Measurements from ENCODE around the gene FBN3. TPM values are rescaled to one million over a fixed set of nuclear protein-coding genes. Genes with fewer than 3 reads are reported as not detected.

FBN3 gene
- total and polyA plus RNA-seq, 8 donors = 0.08 to 0.55 TPM; not detected in 6

GRCh38 chr19:8085598-8086408 lies 63.6 kb downstream of the FBN3 start:
- Histone ChIP-seq H3K27ac (no peak overlapping the region), H3K36me3 (no peaks in the 10 kb centered on the region), H3K27me3 (peaks cover 0 to 27% (median 0%) of the 10 kb centered on the region in 3 donors), H3K9me3 (peaks cover 0 to 10% (median 0%) of the 10 kb centered on the region in 4 donors), H3K4me1 (no peaks in the 10 kb centered on the region), H3K4me3 (no peak overlapping the region)
- intact Hi-C loops (cut with DNase I; ENCODE audit: low total_unique reads) = no loop called here
- no peak for TF ChIP-seq EP300 (IDR thresholded peaks at IDR 0.05)
- TF ChIP-seq POLR2A (IDR thresholded peaks at IDR 0.05) = no peak
- TF ChIP-seq CTCF (IDR thresholded peaks at IDR 0.05) = no peak
- no peak for TF ChIP-seq POLR2AphosphoS5 (IDR thresholded peaks at IDR 0.05)
- 32 to 58% (median 43%) methylated on average over 20 of the region's 20 CpGs for WGBS, 5 donors
- peak in 1 of 2 donors; percentile 76 for DNase-seq

- Histone ChIP-seq H3K36me3 (no peaks in the 10 kb centered on the region), H3K9me3 (no peaks in the 10 kb centered on the region), H3K4me3 (no peak overlapping the region), H3K27me3 (peaks cover 0 to 18% (median 0%) of the 10 kb centered on the region in 3 donors), H3K27ac (no peak overlapping the region), H3K4me1 (no peaks in the 10 kb centered on the region)
- WGBS, 5 donors = 85 to 91% (median 90%) methylated on average over 9 to 13 of the region's 13 CpGs
- intact Hi-C loops (cut with DNase I; ENCODE audit: low total_unique reads) = no loop called here
- no peak for TF ChIP-seq EP300 (IDR thresholded peaks at IDR 0.05)
- TF ChIP-seq POLR2A (IDR thresholded peaks at IDR 0.05) = no peak
- TF ChIP-seq CTCF (IDR thresholded peaks at IDR 0.05) = no peak
- TF ChIP-seq POLR2AphosphoS5 (IDR thresholded peaks at IDR 0.05) = no peak
- DNase-seq = no peak
These were observed 65.2 kb downstream of the FBN3 start for GRCh38 chr19:8084152-8084551.

- Histone ChIP-seq H3K27me3 (peaks cover 0 to 18% (median 0%) of the 10 kb centered on the region in 3 donors), H3K36me3 (no peaks in the 10 kb centered on the region), H3K4me3 (no peak overlapping the region), H3K27ac (no peak overlapping the region), H3K9me3 (no peaks in the 10 kb centered on the region), H3K4me1 (no peaks in the 10 kb centered on the region)
- intact Hi-C loops (cut with DNase I; ENCODE audit: low total_unique reads) = no loop called here
- TF ChIP-seq EP300 (IDR thresholded peaks at IDR 0.05) = no peak
- TF ChIP-seq POLR2A (IDR thresholded peaks at IDR 0.05) = no peak
- 78 to 91% (median 83%) methylated on average over 10 to 12 of the region's 12 CpGs for WGBS, 5 donors
- no peak for DNase-seq
These were observed 66.3 kb downstream of the FBN3 start for GRCh38 chr19:8083141-8083540.

GRCh38 chr19:8081569-8082550 lies 67.5 kb downstream of the FBN3 start:
- H3K36me3 ChIP-seq = no peaks in the 10 kb centered on the region
- intact Hi-C loops (cut with DNase I; ENCODE audit: low total_unique reads) = no loop called here
- H3K27me3 ChIP-seq = peaks cover 0 to 14% (median 0%) of the 10 kb centered on the region in 3 donors
- WGBS, 5 donors = 78 to 89% (median 83%) methylated on average over 11 of the region's 11 CpGs
- H3K4me1 ChIP-seq = no peaks in the 10 kb centered on the region
- no peak overlapping the region for H3K4me3 ChIP-seq
- TF ChIP-seq EP300 (IDR thresholded peaks at IDR 0.05) = no peak
- no peak for TF ChIP-seq POLR2A (IDR thresholded peaks at IDR 0.05)
- TF ChIP-seq POLR2AphosphoS5 (IDR thresholded peaks at IDR 0.05) = no peak
- no peak for TF ChIP-seq CTCF (IDR thresholded peaks at IDR 0.05)
- no peak overlapping the region for H3K27ac ChIP-seq
- no peak for DNase-seq
- no peaks in the 10 kb centered on the region for H3K9me3 ChIP-seq

Data from stomach (tissue), 9 donors.